ENCODE measurements around the gene PPCS. TPM values are rescaled to one million over a fixed set of nuclear protein-coding genes. Genes with fewer than 3 reads are reported as not detected.

PPCS gene
- total and polyA plus RNA-seq, 5 donors = 36.6 to 63.5 (median 41.9) TPM

DNA sequence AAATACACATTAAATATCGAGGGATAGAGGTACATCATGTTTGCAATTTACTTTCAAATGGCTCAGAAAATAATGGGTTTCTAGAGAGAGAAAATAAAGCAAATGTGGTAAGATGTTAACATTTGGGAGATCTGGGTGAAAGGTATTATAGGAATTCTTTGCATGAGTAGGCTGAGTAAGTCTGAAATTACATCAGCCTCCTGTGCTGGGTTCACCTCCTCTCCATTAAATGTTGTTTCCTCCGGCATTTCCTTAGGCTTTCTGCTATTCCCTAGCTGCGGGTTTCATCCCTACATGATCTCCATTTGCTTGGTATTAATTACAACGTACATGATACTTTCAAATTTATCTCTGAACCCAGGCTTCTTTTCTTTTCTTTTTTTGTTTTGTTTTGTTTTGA lies 32.1 kb upstream of the PPCS start:
- ATAC-seq (no peak), DNase-seq (no peak)
- Histone ChIP-seq H3K4me3 (ENCODE audit: low read length) (no peak overlapping the region), H3K4me1 (ENCODE audit: control insufficient read depth, insufficient read depth, low read length) (peaks cover 10% of the 10 kb centered on the region), H3K9me3 (ENCODE audit: control insufficient read depth, low read length) (no peaks in the 10 kb centered on the region), H3K27ac (ENCODE audit: low read length) (no peak overlapping the region), H3K27me3 (ENCODE audit: control insufficient read depth, insufficient read depth) (no peaks in the 10 kb centered on the region)
- intact Hi-C loops (cut with DNase I) = no loop called here
- WGBS = 79% methylated on average over 4 of the region's 4 CpGs

DNA sequence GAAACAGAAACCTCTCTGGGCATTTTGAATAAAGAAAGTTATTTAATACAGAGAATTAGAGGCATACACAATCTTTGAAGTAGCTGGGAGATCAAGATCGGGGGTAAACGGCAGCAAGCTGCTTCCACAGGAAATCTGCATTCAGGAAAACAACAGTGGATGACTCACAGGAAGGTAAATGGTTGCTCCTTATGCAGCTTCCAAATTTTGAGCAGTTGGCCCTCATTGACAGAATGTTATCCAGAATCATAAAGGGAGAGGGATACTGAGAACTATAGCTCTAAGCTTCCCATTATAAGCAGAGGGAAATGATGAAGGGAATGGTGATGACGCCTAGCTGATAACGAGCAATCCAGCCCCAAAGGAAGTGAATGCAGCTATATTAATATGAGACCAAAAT lies 29.1 kb upstream of the PPCS start:
- 29% methylated on average over 4 of the region's 4 CpGs for WGBS
- no peak for ATAC-seq
- no peaks in the 10 kb centered on the region for H3K27me3 ChIP-seq (ENCODE audit: control insufficient read depth, insufficient read depth)

DNA sequence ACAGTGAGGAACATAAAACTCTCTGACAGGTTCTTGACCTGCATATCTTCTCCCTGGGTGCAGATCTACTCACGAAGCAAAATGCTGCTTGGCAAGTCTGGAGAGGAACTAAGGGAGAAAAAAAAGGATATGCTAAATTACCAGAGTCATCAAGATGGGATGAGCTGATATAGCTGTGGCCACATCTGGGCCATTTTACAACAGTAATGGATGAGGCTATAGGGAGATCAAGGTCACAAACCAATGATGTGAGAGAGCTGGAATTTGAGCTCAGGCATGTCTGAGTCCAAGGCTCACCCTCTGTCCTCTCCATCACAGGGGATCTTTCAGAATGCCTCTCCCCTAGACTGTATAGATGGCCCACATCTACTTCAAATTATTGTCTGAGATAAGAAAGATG lies 26.7 kb upstream of the PPCS start:
- ATAC-seq (no peak), DNase-seq (no peak)
- no peaks in the 10 kb centered on the region for H3K9me3 ChIP-seq (ENCODE audit: control insufficient read depth, low read length)
- no peaks in the 10 kb centered on the region for H3K4me1 ChIP-seq (ENCODE audit: control insufficient read depth, insufficient read depth, low read length)
- H3K27ac ChIP-seq (ENCODE audit: low read length) = no peak overlapping the region
- WGBS = 67% methylated on average over 1 of the region's 1 CpG
- intact Hi-C loops (cut with DNase I) = no loop called here
- H3K27me3 ChIP-seq (ENCODE audit: control insufficient read depth, insufficient read depth) = no peaks in the 10 kb centered on the region
- no peak overlapping the region for H3K4me3 ChIP-seq (ENCODE audit: low read length)

More for the DNA sequence above, 29.1 kb upstream of the PPCS start:
- intact Hi-C loops (cut with DNase I) = no loop called here
- no peak for DNase-seq
- Histone ChIP-seq H3K4me1 (ENCODE audit: control insufficient read depth, insufficient read depth, low read length) (no peaks in the 10 kb centered on the region), H3K4me3 (ENCODE audit: low read length) (no peak overlapping the region), H3K9me3 (ENCODE audit: control insufficient read depth, low read length) (no peaks in the 10 kb centered on the region), H3K27ac (ENCODE audit: low read length) (no peak overlapping the region)

DNA sequence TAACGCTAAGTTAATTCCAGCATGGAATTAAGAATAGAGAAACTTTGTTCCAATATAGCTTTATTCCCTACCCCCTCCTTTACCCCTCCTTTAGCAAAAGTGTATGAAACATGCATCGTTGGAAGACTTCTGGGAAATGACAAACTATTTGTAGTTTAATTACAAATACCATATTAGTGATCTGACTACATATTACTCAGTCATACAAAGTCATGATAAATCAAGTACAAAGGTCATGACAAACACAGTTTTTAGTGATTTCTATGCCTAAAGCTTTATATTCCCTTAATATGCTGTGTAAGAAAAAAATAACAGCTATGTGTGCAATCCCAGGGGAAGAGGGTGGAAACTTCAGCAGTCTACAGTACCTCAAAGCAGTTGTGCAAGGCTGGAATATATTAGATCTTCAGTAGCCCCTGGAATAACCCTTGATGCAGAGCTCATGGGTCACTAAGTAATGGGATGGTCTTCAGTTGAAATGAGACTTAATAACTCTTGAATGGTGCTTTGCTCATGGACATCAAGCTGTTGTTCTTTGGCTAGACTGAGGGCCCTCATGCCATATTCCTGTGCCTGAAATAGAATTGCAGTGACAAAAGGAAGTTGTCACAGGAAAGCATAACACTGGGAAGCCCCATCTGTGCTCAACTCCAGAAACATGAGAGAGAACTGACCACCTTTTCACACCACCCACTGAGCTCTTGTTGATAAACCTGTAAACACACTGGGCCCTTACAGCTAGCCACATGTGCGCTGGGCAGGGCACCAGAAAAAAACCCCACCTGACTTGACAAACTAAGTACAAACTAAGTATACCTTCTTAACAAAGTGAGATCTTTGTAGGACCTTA lies 25.8 kb upstream of the PPCS start:
- WGBS = 87% methylated on average over 3 of the region's 3 CpGs
- Histone ChIP-seq H3K4me3 (ENCODE audit: low read length) (no peak overlapping the region), H3K9me3 (ENCODE audit: control insufficient read depth, low read length) (no peaks in the 10 kb centered on the region), H3K27ac (ENCODE audit: low read length) (no peak overlapping the region), H3K27me3 (ENCODE audit: control insufficient read depth, insufficient read depth) (no peaks in the 10 kb centered on the region), H3K4me1 (ENCODE audit: control insufficient read depth, insufficient read depth, low read length) (no peaks in the 10 kb centered on the region)
- no peak for DNase-seq
- intact Hi-C loops (cut with DNase I) = no loop called here
- ATAC-seq = no peak

DNA sequence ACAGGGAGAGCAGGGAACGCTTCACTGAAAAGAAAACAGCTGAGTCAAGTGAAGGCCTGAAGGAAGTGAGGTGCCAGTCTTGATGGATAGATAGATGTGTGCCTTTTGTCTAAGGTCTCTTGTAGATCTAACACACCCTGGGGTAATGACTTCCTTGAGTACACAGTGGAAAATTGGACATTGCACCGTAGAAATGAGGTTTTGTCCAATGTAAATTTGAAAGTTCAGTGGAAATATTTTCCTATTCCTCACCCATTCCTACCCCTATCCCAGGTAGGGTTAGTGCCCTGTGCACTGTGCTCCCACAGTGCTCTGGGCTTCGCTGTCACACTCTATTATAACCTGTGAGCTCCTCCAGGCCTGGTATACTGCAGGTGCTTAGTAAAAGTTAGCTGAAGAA lies 24.8 kb upstream of the PPCS start:
- intact Hi-C loops (cut with DNase I) = no loop called here
- ATAC-seq (no peak), DNase-seq (no peak)
- Histone ChIP-seq H3K4me3 (ENCODE audit: low read length) (no peak overlapping the region), H3K9me3 (ENCODE audit: control insufficient read depth, low read length) (no peaks in the 10 kb centered on the region), H3K4me1 (ENCODE audit: control insufficient read depth, insufficient read depth, low read length) (no peaks in the 10 kb centered on the region), H3K27me3 (ENCODE audit: control insufficient read depth, insufficient read depth) (no peaks in the 10 kb centered on the region), H3K27ac (ENCODE audit: low read length) (no peak overlapping the region)
- 80% methylated on average over 3 of the region's 3 CpGs for WGBS

DNA sequence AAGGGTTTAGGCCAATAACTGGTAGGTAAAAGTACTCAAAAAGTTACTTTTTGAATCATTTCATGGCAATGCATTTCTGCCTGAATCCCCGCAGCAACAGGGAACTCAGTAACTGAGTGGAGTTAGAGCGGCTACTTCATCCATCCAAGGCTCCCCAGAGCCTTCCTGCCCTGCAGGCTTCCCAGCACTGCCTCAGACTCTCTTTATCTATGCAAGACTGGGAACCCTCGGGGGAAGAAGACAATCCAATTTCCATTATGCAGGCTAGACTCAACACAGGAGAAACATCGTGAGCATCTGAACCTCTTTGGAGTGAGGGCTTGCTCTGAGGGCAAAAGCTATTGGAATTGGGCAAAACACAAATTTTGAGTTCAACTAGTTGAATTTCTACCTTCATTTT lies 23.6 kb upstream of the PPCS start:
- no peaks in the 10 kb centered on the region for H3K4me1 ChIP-seq (ENCODE audit: control insufficient read depth, insufficient read depth, low read length)
- no peaks in the 10 kb centered on the region for H3K27me3 ChIP-seq (ENCODE audit: control insufficient read depth, insufficient read depth)
- DNase-seq = no peak
- 71% methylated on average over 4 of the region's 4 CpGs for WGBS
- no peaks in the 10 kb centered on the region for H3K9me3 ChIP-seq (ENCODE audit: control insufficient read depth, low read length)
- H3K27ac ChIP-seq (ENCODE audit: low read length) = no peak overlapping the region
- intact Hi-C loops (cut with DNase I) = no loop called here
- H3K4me3 ChIP-seq (ENCODE audit: low read length) = no peak overlapping the region
- ATAC-seq = no peak

DNA sequence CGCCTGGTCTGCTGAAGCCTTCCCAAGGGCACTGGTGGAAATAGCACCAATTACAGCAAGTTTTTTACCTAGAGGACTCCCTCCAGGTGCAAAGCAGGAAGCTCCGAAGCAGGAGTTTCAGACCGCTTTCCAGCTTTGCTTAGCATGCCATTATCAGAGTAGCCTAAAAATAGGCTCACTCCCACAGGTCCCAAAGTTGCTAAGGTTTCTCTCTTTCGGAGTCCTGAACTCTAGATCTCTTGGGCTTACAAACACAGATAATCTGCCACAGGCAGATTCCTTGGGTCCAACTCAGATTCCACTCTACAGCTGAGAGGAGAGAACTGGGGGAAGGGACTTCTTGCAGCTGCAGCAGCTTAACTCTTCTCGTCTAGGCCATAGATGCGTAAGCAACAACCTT lies 23.0 kb upstream of the PPCS start:
- Histone ChIP-seq H3K4me1 (ENCODE audit: control insufficient read depth, insufficient read depth, low read length) (no peaks in the 10 kb centered on the region), H3K27ac (ENCODE audit: low read length) (no peak overlapping the region), H3K9me3 (ENCODE audit: control insufficient read depth, low read length) (no peaks in the 10 kb centered on the region), H3K27me3 (ENCODE audit: control insufficient read depth, insufficient read depth) (no peaks in the 10 kb centered on the region), H3K4me3 (ENCODE audit: low read length) (no peak overlapping the region)
- intact Hi-C loops (cut with DNase I) = no loop called here
- DNase-seq (no peak), ATAC-seq (no peak)
- WGBS = 55% methylated on average over 6 of the region's 6 CpGs

DNA sequence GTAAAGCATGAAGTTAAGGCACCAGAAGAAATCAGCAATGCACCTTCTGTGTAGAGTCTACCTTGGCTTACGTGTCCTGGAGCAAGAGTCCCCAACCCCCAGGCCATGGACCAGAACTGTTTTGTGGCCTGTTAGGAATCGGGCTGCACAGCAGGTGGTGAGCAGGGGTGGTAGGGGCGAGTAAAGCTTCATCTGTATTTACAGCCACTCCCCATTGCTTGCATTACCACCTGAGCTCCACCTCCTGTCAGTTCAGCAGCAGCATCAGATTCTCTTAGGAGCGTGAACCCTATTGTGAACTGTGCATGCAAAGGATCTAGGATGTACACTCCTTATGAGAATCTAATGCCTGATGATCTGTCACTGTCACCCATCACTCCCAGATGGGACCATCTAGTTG lies 22.0 kb upstream of the PPCS start:
- no peaks in the 10 kb centered on the region for H3K27me3 ChIP-seq (ENCODE audit: control insufficient read depth, insufficient read depth)
- intact Hi-C loops (cut with DNase I) = no loop called here
- no peak overlapping the region for H3K4me3 ChIP-seq (ENCODE audit: low read length)
- WGBS = 93% methylated on average over 4 of the region's 4 CpGs
- no peak overlapping the region for H3K27ac ChIP-seq (ENCODE audit: low read length)
- no peaks in the 10 kb centered on the region for H3K4me1 ChIP-seq (ENCODE audit: control insufficient read depth, insufficient read depth, low read length)
- no peak for DNase-seq
- no peaks in the 10 kb centered on the region for H3K9me3 ChIP-seq (ENCODE audit: control insufficient read depth, low read length)
- no peak for ATAC-seq

DNA sequence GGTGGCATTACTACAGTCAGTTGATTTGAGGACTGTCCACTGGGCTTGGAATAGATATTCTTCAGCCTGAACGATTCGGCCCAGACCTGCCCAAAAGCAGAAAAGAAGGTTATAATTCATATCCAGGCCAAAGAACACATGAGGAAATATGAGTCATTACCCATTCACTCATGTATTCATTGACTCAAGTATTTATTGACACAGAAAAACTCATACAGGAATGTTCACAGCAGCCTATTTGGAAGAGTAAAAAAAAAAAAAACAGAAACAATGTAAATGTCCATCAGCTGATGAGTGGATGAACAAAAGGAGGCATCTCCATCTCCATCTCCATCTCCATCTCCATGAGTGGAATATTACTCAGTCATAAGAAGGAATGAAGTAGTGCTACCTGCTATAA lies 16.4 kb upstream of the PPCS start:
- 67% methylated on average over 2 of the region's 2 CpGs for WGBS
- Histone ChIP-seq H3K4me1 (ENCODE audit: control insufficient read depth, insufficient read depth, low read length) (no peaks in the 10 kb centered on the region), H3K9me3 (ENCODE audit: control insufficient read depth, low read length) (no peaks in the 10 kb centered on the region), H3K4me3 (ENCODE audit: low read length) (no peak overlapping the region), H3K27me3 (ENCODE audit: control insufficient read depth, insufficient read depth) (no peaks in the 10 kb centered on the region), H3K27ac (ENCODE audit: low read length) (no peak overlapping the region)
- DNase-seq = no peak
- no peak for ATAC-seq
- intact Hi-C loops (cut with DNase I) = no loop called here

DNA sequence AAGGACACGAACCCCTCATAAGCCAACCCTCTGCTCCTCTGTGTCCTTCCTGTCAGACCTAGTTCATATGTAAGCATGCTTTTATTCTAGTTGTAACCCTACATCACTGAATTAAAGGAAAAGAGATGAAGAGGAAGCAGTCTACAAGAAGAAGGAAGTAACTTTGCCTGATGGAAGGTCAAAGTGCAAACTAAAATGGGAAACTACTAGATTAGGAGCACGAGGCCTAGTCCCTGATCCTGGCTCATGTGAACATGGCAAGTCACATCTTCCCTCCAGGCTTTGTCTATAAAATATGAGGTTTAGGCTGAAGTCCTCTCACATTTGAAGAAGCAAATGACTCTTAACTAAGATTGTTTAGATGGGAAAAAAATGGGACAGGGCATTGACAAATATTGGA lies 13.7 kb upstream of the PPCS start:
- no peaks in the 10 kb centered on the region for H3K9me3 ChIP-seq (ENCODE audit: control insufficient read depth, low read length)
- WGBS = 26% methylated on average over 2 of the region's 2 CpGs
- DNase-seq (no peak), ATAC-seq (no peak)
- no peak overlapping the region for H3K27ac ChIP-seq (ENCODE audit: low read length)
- H3K4me1 ChIP-seq (ENCODE audit: control insufficient read depth, insufficient read depth, low read length) = no peaks in the 10 kb centered on the region
- intact Hi-C loops (cut with DNase I) = no loop called here
- no peak overlapping the region for H3K4me3 ChIP-seq (ENCODE audit: low read length)
- no peaks in the 10 kb centered on the region for H3K27me3 ChIP-seq (ENCODE audit: control insufficient read depth, insufficient read depth)

DNA sequence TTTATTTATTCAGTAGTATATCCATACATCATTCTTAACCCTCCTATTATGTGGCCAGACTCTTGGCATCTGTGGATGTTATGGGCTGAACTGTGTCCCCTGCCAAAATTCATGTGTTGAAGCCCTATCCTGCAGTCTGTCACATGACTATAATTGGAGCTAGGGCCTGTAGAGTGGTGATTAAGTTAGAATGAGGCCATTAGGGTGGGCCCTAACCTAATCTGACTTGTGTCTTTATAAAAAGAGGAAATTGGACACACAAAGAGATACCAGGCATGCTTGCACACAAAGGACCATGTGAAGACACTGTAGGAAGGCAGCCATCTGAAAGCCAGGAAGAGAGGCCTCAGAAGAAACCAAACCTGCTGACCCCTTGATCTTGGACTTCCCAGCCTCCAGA lies 7.1 kb upstream of the PPCS start:
- Histone ChIP-seq H3K4me3 (ENCODE audit: low read length) (no peak overlapping the region), H3K4me1 (ENCODE audit: control insufficient read depth, insufficient read depth, low read length) (no peaks in the 10 kb centered on the region), H3K27me3 (ENCODE audit: control insufficient read depth, insufficient read depth) (no peaks in the 10 kb centered on the region), H3K9me3 (ENCODE audit: control insufficient read depth, low read length) (no peaks in the 10 kb centered on the region), H3K27ac (ENCODE audit: low read length) (no peak overlapping the region)
- ATAC-seq = no peak
- intact Hi-C loops (cut with DNase I) = no loop called here
- DNase-seq = no peak

DNA sequence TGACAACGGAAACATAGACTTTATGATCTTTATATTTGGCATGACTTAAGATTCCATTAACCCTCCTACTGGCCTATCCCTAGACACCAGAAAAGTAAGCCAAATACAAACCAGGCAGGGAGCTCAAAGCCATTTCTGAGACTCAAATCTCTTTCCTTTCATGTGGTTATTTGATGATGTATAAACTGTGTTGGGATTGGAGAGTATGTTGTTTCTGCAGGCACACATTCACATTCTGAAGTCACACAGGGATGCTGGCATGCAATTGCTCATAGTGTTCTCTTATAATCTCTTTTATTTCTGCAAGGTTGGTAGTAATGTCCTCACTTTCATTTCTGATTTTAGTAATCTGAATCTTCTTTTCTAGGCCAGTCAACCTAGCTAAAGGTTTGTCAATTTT lies 6.3 kb upstream of the PPCS start:
- Histone ChIP-seq H3K27me3 (ENCODE audit: control insufficient read depth, insufficient read depth) (no peaks in the 10 kb centered on the region), H3K4me1 (ENCODE audit: control insufficient read depth, insufficient read depth, low read length) (no peaks in the 10 kb centered on the region), H3K27ac (ENCODE audit: low read length) (no peak overlapping the region), H3K9me3 (ENCODE audit: control insufficient read depth, low read length) (no peaks in the 10 kb centered on the region), H3K4me3 (ENCODE audit: low read length) (no peak overlapping the region)
- DNase-seq (no peak), ATAC-seq (no peak)
- intact Hi-C loops (cut with DNase I) = no loop called here
- 85% methylated on average over 1 of the region's 1 CpG for WGBS
